HG03060 (cell line): Measurements from ENCODE around the gene RAB34.

Source experiments
- ATAC-seq: cut with Tn5 transposase; IDR thresholded peaks from one replicate; pipeline ENCODE4 v1.9.1; 2021; ENCODE audit warnings: low read depth, moderate number of reproducible peaks; ENCODE audit not compliant: unreplicated experiment

The RAB34 gene

GRCh38 chr17:28715217-28715616 lies 2.5 kb downstream of the RAB34 start:
- ATAC-seq, result no peak

- ATAC-seq, result no peak
Measured at GRCh38 chr17:28714281-28714680, 3.4 kb downstream of the RAB34 start.

GRCh38 chr17:28712705-28713415 lies 4.8 kb downstream of the RAB34 start:
- ATAC-seq, result no peak

GRCh38 chr17:28712032-28712704 lies 5.5 kb downstream of the RAB34 start:
- ATAC-seq, result no peak

GRCh38 chr17:28711723-28712031 lies 6.0 kb downstream of the RAB34 start, which contains the start of gene PROCA1:
PROCA1 (minus strand) TSS chr17:28711888; CDS start chr17:28711660, 228 bp downstream.
- ATAC-seq, result no peak

- ATAC-seq, result no peak
Measured at GRCh38 chr17:28710861-28711722, 6.6 kb downstream of the RAB34 start.

GRCh38 chr17:28707339-28707720 lies 10.3 kb downstream of the RAB34 start:
- ATAC-seq, result no peak

GRCh38 chr17:28706471-28707338 lies 11.0 kb downstream of the RAB34 start:
- ATAC-seq, result no peak

- ATAC-seq, result no peak
Measured at GRCh38 chr17:28705728-28706334, 11.8 kb downstream of the RAB34 start.

- ATAC-seq, result no peak
Measured at GRCh38 chr17:28705074-28705659, 12.5 kb downstream of the RAB34 start.

- ATAC-seq, result no peak
Measured at GRCh38 chr17:28704219-28704858, 13.3 kb downstream of the RAB34 start.

- ATAC-seq, result no peak
Measured at GRCh38 chr17:28703552-28704218, 14.0 kb downstream of the RAB34 start.

GRCh38 chr17:28702752-28703150 lies 14.9 kb downstream of the RAB34 start:
- no peak for ATAC-seq

- no peak for ATAC-seq
Measured at GRCh38 chr17:28702026-28702751, 15.5 kb downstream of the RAB34 start.

GRCh38 chr17:28700830-28701492 lies 16.7 kb downstream of the RAB34 start:
- no peak for ATAC-seq

- ATAC-seq, result no peak
Measured at GRCh38 chr17:28700278-28700677, 17.4 kb downstream of the RAB34 start.

- no peak for ATAC-seq
Measured at GRCh38 chr17:28698253-28698941, 19.3 kb downstream of the RAB34 start.
